ENCODE data around the gene TCTN2. TPM values are rescaled to one million over a fixed set of nuclear protein-coding genes. Genes with fewer than 3 reads are reported as not detected.

Gene TCTN2
- total RNA-seq, 4 donors from 2014 or later: 5.4 to 10.0 (median 8.0) TPM

DNA sequence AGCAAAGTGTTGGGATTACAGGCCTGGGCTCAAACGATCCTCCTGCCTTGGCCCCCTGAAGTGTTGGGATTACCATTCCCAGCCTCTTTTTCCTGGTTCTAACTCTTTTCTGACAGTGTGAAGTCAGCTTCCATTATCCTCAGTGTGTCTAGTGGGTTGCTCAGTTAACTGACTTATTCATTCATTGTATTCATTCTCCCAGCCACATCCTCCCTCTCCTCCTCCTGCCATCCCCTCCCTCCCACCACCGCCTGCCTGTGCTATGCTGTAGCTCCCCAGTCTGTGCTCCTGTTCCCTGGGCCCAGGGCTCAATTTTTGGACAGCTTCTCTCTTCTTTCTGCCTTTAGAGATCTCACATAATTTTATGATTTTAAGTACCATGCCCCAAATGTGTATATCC lies 60.7 kb downstream of the TCTN2 start:
- no peak for DNase-seq (ENCODE audit: extremely low spot score)
- H3K9me3 ChIP-seq: no peaks in the 10 kb centered on the region
- intact Hi-C loops (cut with DNase I): no loop called here
- H3K4me1 ChIP-seq: no peaks in the 10 kb centered on the region
- no peak overlapping the region for H3K27ac ChIP-seq (replicated peaks in 1 of 4)
- no peak overlapping the region for H3K4me3 ChIP-seq
- TF ChIP-seq POLR2A (IDR thresholded peaks at IDR 0.05; ENCODE audit: low read depth) (no peak), POLR2AphosphoS5 (IDR thresholded peaks at IDR 0.05) (no peak)
- WGBS: 83% methylated on average over 2 of the region's 2 CpGs
- peaks cover 47 to 99% (median 84%) of the 10 kb centered on the region in 4 donors for H3K36me3 ChIP-seq
- H3K27me3 ChIP-seq: no peaks in the 10 kb centered on the region

DNA sequence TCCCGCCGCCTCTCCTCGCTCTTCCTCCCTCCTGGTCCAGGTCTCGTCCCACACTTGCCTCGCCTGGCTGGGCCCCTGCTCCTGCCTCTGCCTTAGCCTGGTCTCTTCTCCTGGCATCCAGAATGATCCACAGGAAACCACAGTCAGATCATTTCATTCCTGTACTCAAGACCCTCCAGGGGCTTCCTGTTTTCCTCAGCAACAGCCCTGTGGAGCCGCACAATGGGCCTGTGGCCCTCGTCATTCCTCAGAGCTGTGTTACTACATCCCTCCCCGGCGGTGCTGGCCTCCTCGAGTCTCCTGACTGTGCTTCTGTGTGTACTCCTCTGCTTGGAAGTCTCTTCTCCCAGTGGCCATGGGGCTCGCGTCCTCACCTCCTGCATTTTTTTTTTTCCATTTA lies 61.3 kb downstream of the TCTN2 start:
- Histone ChIP-seq H3K36me3 (peaks cover 50 to 99% (median 84%) of the 10 kb centered on the region in 4 donors), H3K27me3 (no peaks in the 10 kb centered on the region), H3K4me1 (no peaks in the 10 kb centered on the region), H3K4me3 (no peak overlapping the region), H3K27ac (replicated peaks in 1 of 4) (no peak overlapping the region), H3K9me3 (no peaks in the 10 kb centered on the region)
- intact Hi-C loops (cut with DNase I): no loop called here
- DNase-seq (ENCODE audit: extremely low spot score): no peak
- 90% methylated on average over 12 of the region's 12 CpGs for WGBS
- TF ChIP-seq, protein P1, sequence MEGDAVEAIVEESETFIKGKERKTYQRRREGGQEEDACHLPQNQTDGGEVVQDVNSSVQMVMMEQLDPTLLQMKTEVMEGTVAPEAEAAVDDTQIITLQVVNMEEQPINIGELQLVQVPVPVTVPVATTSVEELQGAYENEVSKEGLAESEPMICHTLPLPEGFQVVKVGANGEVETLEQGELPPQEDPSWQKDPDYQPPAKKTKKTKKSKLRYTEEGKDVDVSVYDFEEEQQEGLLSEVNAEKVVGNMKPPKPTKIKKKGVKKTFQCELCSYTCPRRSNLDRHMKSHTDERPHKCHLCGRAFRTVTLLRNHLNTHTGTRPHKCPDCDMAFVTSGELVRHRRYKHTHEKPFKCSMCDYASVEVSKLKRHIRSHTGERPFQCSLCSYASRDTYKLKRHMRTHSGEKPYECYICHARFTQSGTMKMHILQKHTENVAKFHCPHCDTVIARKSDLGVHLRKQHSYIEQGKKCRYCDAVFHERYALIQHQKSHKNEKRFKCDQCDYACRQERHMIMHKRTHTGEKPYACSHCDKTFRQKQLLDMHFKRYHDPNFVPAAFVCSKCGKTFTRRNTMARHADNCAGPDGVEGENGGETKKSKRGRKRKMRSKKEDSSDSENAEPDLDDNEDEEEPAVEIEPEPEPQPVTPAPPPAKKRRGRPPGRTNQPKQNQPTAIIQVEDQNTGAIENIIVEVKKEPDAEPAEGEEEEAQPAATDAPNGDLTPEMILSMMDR (IDR thresholded peaks at IDR 0.05): no peak
- TF ChIP-seq POLR2A (IDR thresholded peaks at IDR 0.05; ENCODE audit: low read depth) (no peak), POLR2AphosphoS5 (IDR thresholded peaks at IDR 0.05) (no peak), EP300 (IDR thresholded peaks at IDR 0.05) (no peak)

DNA sequence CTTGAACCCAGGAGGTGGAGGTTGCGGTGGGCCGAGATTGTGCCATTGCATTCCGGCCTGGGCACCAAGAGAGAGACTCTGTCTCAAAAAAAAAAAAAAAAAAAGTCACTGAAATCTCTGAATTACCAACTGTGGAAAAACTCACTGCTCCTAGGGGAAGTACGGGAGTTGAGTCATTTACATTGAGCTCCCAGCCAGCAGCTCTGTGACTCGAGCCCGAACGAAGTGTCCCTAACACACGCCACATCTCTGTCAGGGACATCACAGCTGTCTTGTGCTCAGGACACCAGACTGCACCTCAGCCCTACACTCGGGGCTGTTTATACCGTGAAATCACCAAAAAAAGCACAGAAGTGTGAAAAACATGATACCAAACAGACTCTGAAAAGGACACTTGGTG lies 62.3 kb downstream of the TCTN2 start:
- peaks cover 47 to 99% (median 82%) of the 10 kb centered on the region in 4 donors for H3K36me3 ChIP-seq
- WGBS: 79% methylated on average over 10 of the region's 10 CpGs

DNA sequence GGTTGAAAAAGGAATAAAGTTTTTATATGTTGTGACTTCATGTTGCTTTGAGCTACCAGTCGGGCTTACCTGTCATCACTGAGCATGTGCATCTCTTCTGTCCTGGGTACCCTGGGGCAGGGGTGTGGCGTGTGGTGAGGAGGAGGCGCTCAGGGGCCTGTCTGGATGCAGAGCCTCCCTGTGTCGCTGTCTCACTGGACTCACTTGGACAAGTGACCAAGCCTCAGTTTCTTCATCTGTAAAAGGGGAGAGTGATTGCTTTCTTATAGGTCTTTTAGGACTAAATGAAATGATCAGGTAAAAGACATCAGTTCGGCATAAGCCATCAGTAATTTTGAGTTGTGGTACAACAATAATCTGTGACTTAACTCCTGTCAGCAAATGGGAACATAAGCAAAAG lies 63.4 kb downstream of the TCTN2 start:
- TF ChIP-seq POLR2AphosphoS5 (IDR thresholded peaks at IDR 0.05): no peak
- no peak for TF ChIP-seq POLR2A (IDR thresholded peaks at IDR 0.05; ENCODE audit: low read depth)
- TF ChIP-seq, protein P1 (IDR thresholded peaks at IDR 0.05): no peak
- no peak for TF ChIP-seq EP300 (IDR thresholded peaks at IDR 0.05)
- WGBS: 75% methylated on average over 5 of the region's 5 CpGs
- intact Hi-C loops (cut with DNase I): no loop called here
- Histone ChIP-seq H3K4me3 (no peak overlapping the region), H3K36me3 (peaks cover 54 to 99% (median 85%) of the 10 kb centered on the region in 4 donors), H3K4me1 (no peaks in the 10 kb centered on the region), H3K27me3 (no peaks in the 10 kb centered on the region), H3K27ac (replicated peaks in 1 of 4) (no peak overlapping the region), H3K9me3 (no peaks in the 10 kb centered on the region)
- peak; percentile 62 for DNase-seq (ENCODE audit: extremely low spot score)

More for the DNA sequence above, 62.3 kb downstream of the TCTN2 start:
- no peak overlapping the region for H3K4me3 ChIP-seq
- TF ChIP-seq EP300 (IDR thresholded peaks at IDR 0.05): no peak
- TF ChIP-seq POLR2AphosphoS5 (IDR thresholded peaks at IDR 0.05): no peak
- TF ChIP-seq POLR2A (IDR thresholded peaks at IDR 0.05; ENCODE audit: low read depth): no peak
- TF ChIP-seq, protein P1 (IDR thresholded peaks at IDR 0.05): no peak
- no peaks in the 10 kb centered on the region for H3K4me1 ChIP-seq
- no peaks in the 10 kb centered on the region for H3K27me3 ChIP-seq
- H3K27ac ChIP-seq (replicated peaks in 1 of 4): no peak overlapping the region
- intact Hi-C loops (cut with DNase I): no loop called here
- no peaks in the 10 kb centered on the region for H3K9me3 ChIP-seq
- DNase-seq (ENCODE audit: extremely low spot score): no peak

DNA sequence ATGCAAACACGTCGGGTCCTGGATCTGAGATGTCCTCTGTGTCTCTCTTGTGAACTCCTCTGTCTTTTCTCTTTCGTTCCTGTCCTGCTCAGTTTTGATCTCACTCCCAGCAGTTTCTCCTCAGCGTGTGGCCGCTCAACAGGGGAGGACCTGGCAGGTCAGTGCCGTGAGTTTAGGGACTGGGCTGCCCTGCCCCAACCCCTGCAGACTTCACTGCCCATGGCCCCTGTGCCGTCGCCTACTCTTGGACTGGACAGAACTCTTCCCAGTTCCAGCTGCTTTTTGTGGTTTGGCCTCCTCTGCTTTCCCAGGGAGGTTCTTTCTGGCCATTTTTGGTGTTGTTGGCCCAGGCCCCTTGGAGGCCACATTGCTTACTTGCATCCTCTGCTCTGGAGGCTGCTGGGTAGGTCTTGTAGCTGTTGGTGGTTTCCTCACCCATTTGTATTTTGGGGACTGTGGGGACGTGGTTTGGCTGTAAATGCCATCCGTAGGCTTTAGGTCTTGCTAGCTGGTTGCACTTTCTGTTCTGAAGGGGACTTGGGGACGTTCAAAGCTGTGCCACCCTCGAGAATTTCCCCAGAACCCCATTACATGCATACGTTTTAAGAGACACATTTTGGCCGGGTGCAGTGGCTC lies 71.1 kb downstream of the TCTN2 start:
- Histone ChIP-seq H3K9me3 (no peaks in the 10 kb centered on the region), H3K36me3 (peaks cover 56 to 97% (median 84%) of the 10 kb centered on the region in 4 donors), H3K27ac (replicated peaks in 1 of 4) (no peak overlapping the region), H3K4me1 (no peaks in the 10 kb centered on the region), H3K27me3 (no peaks in the 10 kb centered on the region), H3K4me3 (no peak overlapping the region)
- no peak for DNase-seq (ENCODE audit: extremely low spot score)
- 86% methylated on average over 13 of the region's 14 CpGs for WGBS
- TF ChIP-seq, protein P1 (IDR thresholded peaks at IDR 0.05): no peak
- TF ChIP-seq POLR2A (IDR thresholded peaks at IDR 0.05; ENCODE audit: low read depth) (no peak), POLR2AphosphoS5 (IDR thresholded peaks at IDR 0.05) (no peak), EP300 (IDR thresholded peaks at IDR 0.05) (no peak)
- intact Hi-C loops (cut with DNase I): no loop called here
